Endometrial microvascular endothelial cells (primary cell): ENCODE data around the gene COL25A1. TPM values are rescaled to one million over a fixed set of nuclear protein-coding genes. Genes with fewer than 3 reads are reported as not detected.

Experiments
- in situ Hi-C: cut with HindIII; loops from 2 replicates; pipeline ENCODE4 v1.10.0; 2017; ENCODE audit warnings: low sequenced_read_pairs, low pct_unique_long_range_greater_than_20kb; ENCODE audit errors: inconsistent ontology term
- total RNA-seq: library from RNA; depleted of rRNA; stranded (reverse); fragments of >200 nt; gene quantifications from one replicate; pipeline ENCODE4 v1.2.3, GENCODE V29; 2015; ENCODE audit errors: inconsistent ontology term

The COL25A1 gene
- total RNA-seq, 1 donor from 2014 or later = 4.3 TPM

- in situ Hi-C loops = no loop called here
These were observed 515.4 kb downstream of the COL25A1 start for GRCh38 chr4:108787106-108787505.

- in situ Hi-C loops = no loop called here
These were observed 516.1 kb downstream of the COL25A1 start for GRCh38 chr4:108786351-108786750.

DNA sequence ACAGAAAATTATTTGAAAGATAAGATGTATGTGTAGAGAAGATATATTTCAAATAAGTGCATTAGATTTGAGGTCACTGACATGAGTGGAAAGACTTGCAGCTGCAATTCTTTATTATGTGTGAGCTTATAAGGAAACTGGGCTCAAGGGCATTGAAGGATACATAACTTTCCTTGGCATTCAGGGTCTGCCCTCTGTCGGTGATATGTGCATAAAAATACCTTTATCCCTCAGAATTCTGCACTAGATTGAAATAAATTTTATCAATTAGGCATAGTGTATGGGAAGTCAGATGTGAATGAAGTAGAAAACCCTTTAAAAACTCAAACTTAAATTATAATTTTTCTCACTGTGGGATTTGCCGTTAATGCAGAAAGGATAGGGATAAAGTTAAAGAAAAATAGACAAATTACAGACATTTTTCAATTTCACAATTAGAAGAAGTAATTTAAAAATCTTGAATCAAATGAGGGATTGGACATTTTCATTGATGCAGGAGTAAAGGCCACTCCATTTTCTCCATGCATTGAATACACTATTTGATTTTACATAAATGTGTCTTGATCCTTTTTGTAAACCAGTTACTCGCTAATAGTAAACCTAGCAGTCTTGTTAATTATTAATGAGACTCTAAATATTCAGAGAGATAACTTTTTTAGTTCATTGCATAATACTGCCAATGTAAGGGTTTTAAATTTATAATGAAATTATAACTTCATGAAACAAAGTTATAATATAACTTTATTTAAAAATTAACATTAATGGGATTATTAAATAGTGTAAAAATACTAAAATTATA lies 518.6 kb downstream of the COL25A1 start:
- in situ Hi-C loops = no loop called here

DNA sequence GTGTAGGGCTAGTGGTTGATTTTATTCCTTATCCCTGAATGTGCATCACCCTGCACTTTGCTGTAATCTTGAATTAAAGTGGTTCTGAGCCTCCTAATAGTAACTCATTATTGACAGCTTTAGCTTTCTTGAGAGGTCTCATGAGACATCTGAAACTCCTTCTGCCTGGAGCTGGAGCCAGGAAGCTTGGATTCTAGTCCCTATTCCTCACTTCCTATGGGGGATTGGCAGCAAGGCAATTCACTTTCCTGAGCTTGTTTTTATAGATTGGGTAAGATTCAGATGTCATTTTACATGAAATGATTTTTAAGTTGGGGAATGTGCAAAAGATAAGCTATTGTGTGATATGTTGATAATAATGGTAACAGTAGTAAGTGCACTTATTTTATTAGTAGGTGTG lies 522.5 kb downstream of the COL25A1 start:
- in situ Hi-C loops = no loop called here

- in situ Hi-C loops = no loop called here
These were observed 525.1 kb downstream of the COL25A1 start for GRCh38 chr4:108777388-108777787.

- in situ Hi-C loops = no loop called here
These were observed 526.5 kb downstream of the COL25A1 start for GRCh38 chr4:108775921-108776320.

DNA sequence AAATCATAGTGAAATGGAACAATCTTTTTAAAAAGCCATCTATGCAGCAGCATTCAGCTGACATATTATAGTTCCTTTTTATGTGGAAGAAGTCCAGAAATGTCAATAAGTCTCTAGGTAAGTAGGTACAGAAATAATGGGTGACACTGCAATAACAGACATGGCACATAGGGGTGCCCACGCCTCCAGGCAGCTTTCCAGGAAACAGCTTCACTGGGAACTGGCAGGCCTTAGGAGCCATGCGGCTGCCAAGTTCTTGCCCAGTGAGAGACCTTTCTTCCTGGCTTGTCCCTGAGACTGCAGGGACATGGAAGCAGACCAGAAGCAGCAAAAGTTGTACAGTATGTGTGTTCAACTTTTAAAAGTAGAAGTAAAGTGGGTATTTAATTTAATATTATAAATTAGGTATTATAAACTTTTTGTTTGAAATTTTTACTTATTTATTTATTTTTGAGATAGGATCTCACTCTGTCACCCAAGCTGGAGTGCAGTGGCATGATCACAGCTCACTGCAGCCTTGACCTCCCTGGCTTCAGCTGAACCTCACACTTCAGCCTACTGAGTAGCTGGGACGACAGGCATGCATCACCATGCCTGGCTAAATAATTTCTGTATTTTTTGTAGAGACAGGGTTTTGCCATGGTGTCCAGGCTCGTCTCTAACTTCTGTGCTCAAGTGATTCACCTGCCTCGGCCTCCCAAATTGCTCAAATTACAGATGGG lies 527.5 kb downstream of the COL25A1 start:
- in situ Hi-C loops = no loop called here

DNA sequence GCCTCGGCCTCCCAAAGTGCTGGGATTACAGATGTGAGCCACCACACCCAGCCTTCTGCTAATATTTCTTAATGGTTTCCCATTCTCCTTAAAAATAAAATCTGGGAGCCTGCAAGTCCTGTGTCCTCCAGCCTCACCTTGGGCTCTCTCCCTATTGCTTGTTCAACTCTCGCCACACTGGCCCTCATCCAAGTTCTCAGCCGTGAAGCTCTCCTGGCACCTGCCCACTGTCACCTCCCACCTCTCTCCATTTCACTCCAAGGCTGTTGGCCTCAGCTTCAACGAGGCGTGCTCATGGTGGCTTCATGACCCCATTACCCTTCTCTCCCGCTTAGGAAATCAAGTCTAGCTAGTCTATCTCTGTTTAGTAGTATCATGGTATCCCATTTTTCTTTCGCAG lies 530.1 kb downstream of the COL25A1 start:
- in situ Hi-C loops = no loop called here

DNA sequence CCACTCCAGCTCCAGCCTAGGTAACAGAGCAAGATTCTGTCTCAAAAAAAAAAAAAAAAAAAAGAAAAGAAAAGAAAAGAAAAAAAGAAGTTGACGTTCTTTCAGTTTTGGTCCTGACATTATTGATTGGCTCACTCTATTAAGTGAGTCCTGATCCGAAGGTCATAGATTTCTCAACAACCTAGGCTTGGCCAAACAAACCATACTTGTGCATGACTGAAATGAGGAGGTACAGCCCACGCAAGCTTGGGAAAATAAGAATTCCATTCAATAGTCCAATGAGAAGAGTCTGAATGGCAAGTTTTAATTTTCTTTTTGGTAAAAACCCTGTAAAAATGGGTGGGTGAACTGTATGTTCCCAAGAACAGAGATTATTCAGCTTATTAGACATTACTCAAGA lies 536.4 kb downstream of the COL25A1 start:
- in situ Hi-C loops = no loop called here

- in situ Hi-C loops = no loop called here
These were observed 538.5 kb downstream of the COL25A1 start for GRCh38 chr4:108763986-108764385.

DNA sequence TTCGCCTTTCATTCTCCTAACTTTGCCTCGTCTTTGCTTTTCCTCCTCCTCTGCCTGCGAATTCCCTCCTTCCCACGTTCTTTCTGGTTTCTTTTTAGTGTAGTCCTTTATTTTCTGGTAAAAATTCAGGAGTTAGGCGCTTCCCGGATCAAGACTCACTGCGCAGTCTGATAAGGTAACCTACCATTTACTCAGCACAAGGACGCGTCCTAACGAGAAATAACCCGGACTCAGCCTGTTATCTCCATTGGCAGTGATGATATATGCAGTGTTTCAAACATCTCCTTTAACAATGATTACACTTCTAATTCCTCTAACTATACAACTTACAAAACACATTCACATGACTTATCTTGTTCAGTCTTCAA lies 539.2 kb downstream of the COL25A1 start:
- in situ Hi-C loops = no loop called here

DNA sequence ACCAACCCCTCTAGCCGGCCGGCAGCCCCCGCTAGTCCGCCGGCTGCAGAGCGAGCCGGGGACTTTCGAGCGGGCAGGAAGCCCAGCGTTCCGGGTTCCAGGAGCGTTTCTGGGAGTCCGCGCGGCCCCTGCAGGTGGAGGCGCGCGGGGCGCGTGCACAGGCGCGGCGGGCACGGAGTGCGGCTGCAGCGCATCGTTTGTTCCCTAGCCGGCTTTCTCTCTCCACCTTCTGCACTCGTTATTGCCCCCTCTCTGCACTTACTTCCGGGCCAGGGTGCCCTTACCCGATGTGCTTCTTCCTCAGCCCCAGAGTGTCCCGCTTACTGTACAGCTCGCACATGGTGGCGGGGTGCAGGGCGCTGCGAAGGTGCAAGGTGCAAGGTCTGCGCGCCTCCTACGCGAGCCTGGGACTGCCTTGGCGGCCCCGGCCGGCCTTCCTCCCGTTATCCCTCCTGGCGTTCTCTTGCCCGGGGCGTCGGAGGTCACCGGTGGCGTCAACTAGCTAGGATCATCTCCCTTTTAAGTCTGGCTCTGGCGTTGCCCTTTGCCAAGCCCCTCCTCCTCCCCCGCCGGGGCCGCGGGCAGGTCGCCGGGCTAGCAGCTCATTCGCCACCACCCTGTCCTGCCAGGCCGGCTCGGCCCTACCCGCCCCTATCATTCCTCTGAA lies 539.8 kb downstream of the COL25A1 start, which contains the start of gene ETNPPL:
Gene ETNPPL (minus strand): TSS at position 495 of the 667 bp plus-strand sequence. CDS start 155 bp downstream, at position 340.
- in situ Hi-C loops = no loop called here

Other genes with a start within 250 kb of the COL25A1 start
- 26.9 TPM for gene SEC24B, start 131.2 kb upstream of the COL25A1 start, total RNA-seq